Measurements from ENCODE around the gene OLFML3.
"Not testable (repeated sequence)": the region's sequence is repeated elsewhere in the genome, so short reads cannot be mapped to it uniquely, and the experiment has no call there.

OLFML3 gene

GRCh38 chr1:113946678-113947387 lies 32.4 kb upstream of the OLFML3 start:
- H3K36me3 ChIP-seq (ENCODE audit: insufficient read depth, low read length), result peaks cover 46% of the 10 kb centered on the region
- H3K4me1 ChIP-seq (ENCODE audit: insufficient read depth, low read length), result peaks cover 47% of the 10 kb centered on the region
- H3K27me3 ChIP-seq (ENCODE audit: insufficient read depth, low read length, poor library complexity), result no peaks in the 10 kb centered on the region
- peaks cover 96% of the 10 kb centered on the region for H3K79me2 ChIP-seq (ENCODE audit: insufficient read depth, low read length)
- no peak overlapping the region for H3K4me3 ChIP-seq (ENCODE audit: low read depth in 1 of 2, low read length in 2 of 2)
- H3K9me3 ChIP-seq (ENCODE audit: insufficient read depth, low read length, severe bottlenecking), result peaks cover 3% of the 10 kb centered on the region
- H3K9ac ChIP-seq (ENCODE audit: low read depth, low read length), result no peak overlapping the region
- no peak overlapping the region; the same call in 1 of the 2 replicates for H3K4me2 ChIP-seq (ENCODE audit: insufficient read depth, low read length)
- no peak for TF ChIP-seq CTCF (IDR thresholded peaks at IDR 0.05; ENCODE audit: borderline replicate concordance, extremely low read depth, low read length, poor library complexity, severe bottlenecking)
- no peak for TF ChIP-seq EZH2 (IDR thresholded peaks at IDR 0.05; ENCODE audit: borderline replicate concordance, low read depth, low read length, severe bottlenecking)
- peaks cover 23% of the 10 kb centered on the region; the same call in 1 of the 2 replicates for H4K20me1 ChIP-seq (ENCODE audit: insufficient read depth, low read length)
- H2AFZ ChIP-seq (ENCODE audit: low read depth, low read length), result no peak overlapping the region
- DNase-seq (no peak), ATAC-seq (ENCODE audit: insufficient read depth, low read depth) (no peak)
- peak overlapping the region; percentile 64 for H3K27ac ChIP-seq (ENCODE audit: low read length)

- H2AFZ ChIP-seq (ENCODE audit: low read depth, low read length), result no peak overlapping the region
- peak overlapping the region; percentile 64 for H3K27ac ChIP-seq (ENCODE audit: low read length)
These were observed 31.7 kb upstream of the OLFML3 start for GRCh38 chr1:113947388-113948107.

GRCh38 chr1:113948151-113948550 lies 31.1 kb upstream of the OLFML3 start:
- Histone ChIP-seq H3K36me3 (ENCODE audit: insufficient read depth, low read length) (peaks cover 43% of the 10 kb centered on the region), H3K4me1 (ENCODE audit: insufficient read depth, low read length) (peaks cover 47% of the 10 kb centered on the region), H4K20me1 (ENCODE audit: insufficient read depth, low read length) (peaks cover 21% of the 10 kb centered on the region; the same call in 1 of the 2 replicates), H3K79me2 (ENCODE audit: insufficient read depth, low read length) (peaks cover 94% of the 10 kb centered on the region), H3K27ac (ENCODE audit: low read length) (peak overlapping the region; percentile 64; the same call in 1 of the 2 replicates)
- H3K4me3 ChIP-seq (ENCODE audit: low read depth in 1 of 2, low read length in 2 of 2); H2AFZ ChIP-seq (ENCODE audit: low read depth, low read length); H3K4me2 ChIP-seq (ENCODE audit: insufficient read depth, low read length); ATAC-seq (ENCODE audit: insufficient read depth, low read depth); H3K27me3 ChIP-seq (ENCODE audit: insufficient read depth, low read length, poor library complexity); H3K9me3 ChIP-seq (ENCODE audit: insufficient read depth, low read length, severe bottlenecking); DNase-seq; H3K9ac ChIP-seq (ENCODE audit: low read depth, low read length): not testable (repeated sequence)

More at GRCh38 chr1:113947388-113948107, 31.7 kb upstream of the OLFML3 start:
- H3K9me3 ChIP-seq (ENCODE audit: insufficient read depth, low read length, severe bottlenecking), result peaks cover 3% of the 10 kb centered on the region
- no peak for TF ChIP-seq CTCF (IDR thresholded peaks at IDR 0.05; ENCODE audit: borderline replicate concordance, extremely low read depth, low read length, poor library complexity, severe bottlenecking)
- TF ChIP-seq EZH2 (IDR thresholded peaks at IDR 0.05; ENCODE audit: borderline replicate concordance, low read depth, low read length, severe bottlenecking), result no peak
- peaks cover 47% of the 10 kb centered on the region for H3K4me1 ChIP-seq (ENCODE audit: insufficient read depth, low read length)
- no peak overlapping the region for H3K9ac ChIP-seq (ENCODE audit: low read depth, low read length)
- no peaks in the 10 kb centered on the region for H3K27me3 ChIP-seq (ENCODE audit: insufficient read depth, low read length, poor library complexity)
- DNase-seq (no peak), ATAC-seq (ENCODE audit: insufficient read depth, low read depth) (no peak)
- H3K36me3 ChIP-seq (ENCODE audit: insufficient read depth, low read length), result peaks cover 43% of the 10 kb centered on the region
- H4K20me1 ChIP-seq (ENCODE audit: insufficient read depth, low read length), result peaks cover 23% of the 10 kb centered on the region; the same call in 1 of the 2 replicates
- H3K4me2 ChIP-seq (ENCODE audit: insufficient read depth, low read length), result peak overlapping the region; percentile 1; the same call in 1 of the 2 replicates
- peaks cover 96% of the 10 kb centered on the region for H3K79me2 ChIP-seq (ENCODE audit: insufficient read depth, low read length)
- H3K4me3 ChIP-seq (ENCODE audit: low read depth in 1 of 2, low read length in 2 of 2), result no peak overlapping the region

- Histone ChIP-seq H3K27ac (ENCODE audit: low read length) (no peak overlapping the region), H2AFZ (ENCODE audit: low read depth, low read length) (no peak overlapping the region), H3K27me3 (ENCODE audit: insufficient read depth, low read length, poor library complexity) (no peaks in the 10 kb centered on the region), H4K20me1 (ENCODE audit: insufficient read depth, low read length) (peaks cover 24% of the 10 kb centered on the region; the same call in 1 of the 2 replicates), H3K4me2 (ENCODE audit: insufficient read depth, low read length) (no peak overlapping the region), H3K79me2 (ENCODE audit: insufficient read depth, low read length) (peaks cover 91% of the 10 kb centered on the region), H3K9me3 (ENCODE audit: insufficient read depth, low read length, severe bottlenecking) (peaks cover 3% of the 10 kb centered on the region), H3K36me3 (ENCODE audit: insufficient read depth, low read length) (peaks cover 43% of the 10 kb centered on the region), H3K4me3 (ENCODE audit: low read depth in 1 of 2, low read length in 2 of 2) (no peak overlapping the region), H3K4me1 (ENCODE audit: insufficient read depth, low read length) (peaks cover 44% of the 10 kb centered on the region), H3K9ac (ENCODE audit: low read depth, low read length) (no peak overlapping the region)
- ATAC-seq (ENCODE audit: insufficient read depth, low read depth), result no peak
- TF ChIP-seq CTCF (IDR thresholded peaks at IDR 0.05; ENCODE audit: borderline replicate concordance, extremely low read depth, low read length, poor library complexity, severe bottlenecking), result peak; percentile 57
- TF ChIP-seq EZH2 (IDR thresholded peaks at IDR 0.05; ENCODE audit: borderline replicate concordance, low read depth, low read length, severe bottlenecking), result no peak
- no peak for DNase-seq
These were observed 30.3 kb upstream of the OLFML3 start for GRCh38 chr1:113949007-113949406.
